NCI-H526 treated with DMSO at 0.1 percent for 48 hours (cell line): ENCODE measurements around the gene GLT8D2.
"Not testable (repeated sequence)": the region's sequence is repeated elsewhere in the genome, so short reads cannot be mapped to it uniquely, and the experiment has no call there.

Source experiments
- DNase-seq: peaks from one replicate; lab custom pipeline; 2025; lab: John Stamatoyannopoulos, UW

The GLT8D2 gene

GRCh38 chr12:104050436-104050835 lies 449 bp upstream of the GLT8D2 start:
- no peak for DNase-seq

GRCh38 chr12:104049278-104049902 lies 597 bp downstream of the GLT8D2 start:
- DNase-seq: no peak

- no peak for DNase-seq
Measured at GRCh38 chr12:104048811-104049210, 1.2 kb downstream of the GLT8D2 start.

GRCh38 chr12:104048162-104048561 lies 1.8 kb downstream of the GLT8D2 start:
- no peak for DNase-seq

GRCh38 chr12:104046306-104046705 lies 3.7 kb downstream of the GLT8D2 start:
- DNase-seq: no peak

- DNase-seq: no peak
Measured at GRCh38 chr12:104044158-104044557, 5.8 kb downstream of the GLT8D2 start.

GRCh38 chr12:104042580-104042979 lies 7.4 kb downstream of the GLT8D2 start:
- DNase-seq: no peak

- DNase-seq: not testable (repeated sequence)
Measured at GRCh38 chr12:104039769-104040168, 10.2 kb downstream of the GLT8D2 start.

GRCh38 chr12:104036143-104036542 lies 13.8 kb downstream of the GLT8D2 start:
- not testable (repeated sequence) for DNase-seq

- not testable (repeated sequence) for DNase-seq
Measured at GRCh38 chr12:104030596-104030995, 19.4 kb downstream of the GLT8D2 start.

GRCh38 chr12:104026841-104027599 lies 23.0 kb downstream of the GLT8D2 start:
- no peak for DNase-seq

GRCh38 chr12:104025771-104026170 lies 24.2 kb downstream of the GLT8D2 start:
- DNase-seq: no peak

- no peak for DNase-seq
Measured at GRCh38 chr12:104024348-104024747, 25.6 kb downstream of the GLT8D2 start.

- DNase-seq: no peak
Measured at GRCh38 chr12:104023710-104024109, 26.3 kb downstream of the GLT8D2 start.

- no peak for DNase-seq
Measured at GRCh38 chr12:104022786-104023185, 27.2 kb downstream of the GLT8D2 start.

GRCh38 chr12:104021862-104022261 lies 28.1 kb downstream of the GLT8D2 start:
- not testable (repeated sequence) for DNase-seq

GRCh38 chr12:104012331-104012730 lies 37.7 kb downstream of the GLT8D2 start:
- DNase-seq: no peak

GRCh38 chr12:104011253-104011652 lies 38.7 kb downstream of the GLT8D2 start:
- DNase-seq: no peak

- no peak for DNase-seq
Measured at GRCh38 chr12:104010606-104011169, 39.3 kb downstream of the GLT8D2 start.

GRCh38 chr12:104010121-104010520 lies 39.9 kb downstream of the GLT8D2 start:
- no peak for DNase-seq

- DNase-seq: no peak
Measured at GRCh38 chr12:104006929-104007328, 43.1 kb downstream of the GLT8D2 start.

GRCh38 chr12:104003596-104003995 lies 46.4 kb downstream of the GLT8D2 start:
- no peak for DNase-seq

- no peak for DNase-seq
Measured at GRCh38 chr12:104002686-104003085, 47.3 kb downstream of the GLT8D2 start.
